Neural progenitor cell (in vitro differentiated cells): ENCODE measurements around the gene MBP. TPM values are rescaled to one million over a fixed set of nuclear protein-coding genes. Genes with fewer than 3 reads are reported as not detected.

ENCODE experiments used
- DNase-seq: peaks from one replicate; pipeline ENCODE4 v3.0.0-alpha.2; 2016; ENCODE audit warnings: low spot score
- H2AFZ ChIP-seq: fragments of 200-600 bp; sonication (generic); replicated peaks from 2 replicates; pipeline ENCODE4 v1.6.1; 2016; ENCODE audit warnings: antibody characterized with exemption
- H3F3A ChIP-seq: fragments of 200-600 bp; sonication (generic); 2 replicates; pipeline ENCODE4 v1.6.1; 2016; ENCODE audit warnings: antibody characterized with exemption, low read depth
- H3K27ac ChIP-seq: fragments of 200-600 bp; sonication (generic); 2 replicates; pipeline ENCODE4 v1.5.1; 2016; ENCODE audit warnings: mild to moderate bottlenecking
- H3K27me3 ChIP-seq: fragments of 200-600 bp; sonication (generic); 2 replicates; pipeline ENCODE4 v1.6.1; 2016; ENCODE audit warnings: mild to moderate bottlenecking, moderate library complexity
- H3K36me3 ChIP-seq: fragments of 200-600 bp; sonication (generic); 2 replicates; pipeline ENCODE4 v1.5.1; 2016
- H3K4me1 ChIP-seq: fragments of 200-600 bp; sonication (generic); 2 replicates; pipeline ENCODE4 v1.6.1; 2016; ENCODE audit warnings: mixed run types
- H3K4me2 ChIP-seq: fragments of 200-600 bp; sonication (generic); 2 replicates; pipeline ENCODE4 v1.6.1; 2016
- H3K4me3 ChIP-seq: fragments of 200-600 bp; sonication (generic); 2 replicates; pipeline ENCODE4 v1.5.1; 2016
- H3K79me2 ChIP-seq: fragments of 200-600 bp; sonication (generic); 2 replicates; pipeline ENCODE4 v1.6.1; 2016; ENCODE audit warnings: low read depth
- H3K9ac ChIP-seq: fragments of 200-600 bp; sonication (generic); 2 replicates; pipeline ENCODE4 v1.6.1; 2016
- H3K9me3 ChIP-seq: fragments of 200-600 bp; sonication (generic); 2 replicates; pipeline ENCODE4 v1.5.1; 2016; ENCODE audit warnings: low read depth
- H4K20me1 ChIP-seq: fragments of 200-600 bp; sonication (generic); 2 replicates; pipeline ENCODE4 v1.6.1; 2016; ENCODE audit warnings: low read depth
- H3K27ac Mint-ChIP-seq: 3 replicates; pipeline ENCODE4 v1.8.0; 2021; ENCODE audit warnings: mixed read lengths
- H3K27me3 Mint-ChIP-seq: 2 replicates; pipeline ENCODE4 v1.8.0; 2022; ENCODE audit warnings: low read depth, mild to moderate bottlenecking, inconsistent platforms, moderate library complexity, mixed read lengths; ENCODE audit not compliant: insufficient read depth
- H3K36me3 Mint-ChIP-seq: 3 replicates; pipeline ENCODE4 v1.8.0; 2021; ENCODE audit warnings: mixed read lengths
- H3K4me1 Mint-ChIP-seq: 3 replicates; pipeline ENCODE4 v1.8.0; 2021; ENCODE audit warnings: mixed read lengths
- H3K4me3 Mint-ChIP-seq: 3 replicates; pipeline ENCODE4 v1.8.0; 2021; ENCODE audit warnings: mild to moderate bottlenecking, moderate library complexity, mixed read lengths
- H3K9me3 Mint-ChIP-seq: 3 replicates; pipeline ENCODE4 v1.8.0; 2020; ENCODE audit warnings: mixed read lengths
- EZH2 ChIP-seq: fragments of 200-600 bp; sonication (generic); IDR thresholded peaks from 2 replicates; pipeline ENCODE4 v1.6.1; 2017; ENCODE audit warnings: antibody characterized with exemption, mild to moderate bottlenecking, moderate library complexity
- EZH2phosphoT487 ChIP-seq: fragments of 200-600 bp; sonication (generic); IDR thresholded peaks from 2 replicates; pipeline ENCODE4 v1.6.1; 2017; ENCODE audit warnings: antibody characterized with exemption
- total RNA-seq: library from RNA; depleted of rRNA; stranded (reverse); fragments of >200 nt; gene quantifications from 2 replicates; pipeline ENCODE4 v1.2.3, GENCODE V29; 2015; ENCODE audit warnings: low replicate concordance
- TF ChIP-seq, protein P1 (sequence below): fragments of 200-600 bp; sonication (generic); IDR thresholded peaks from 2 replicates; pipeline ENCODE4 v1.5.1; 2017; ENCODE audit warnings: antibody characterized with exemption, mild to moderate bottlenecking

MBP gene
- total RNA-seq, 1 donor from 2014 or later, result 0.64 TPM

DNA sequence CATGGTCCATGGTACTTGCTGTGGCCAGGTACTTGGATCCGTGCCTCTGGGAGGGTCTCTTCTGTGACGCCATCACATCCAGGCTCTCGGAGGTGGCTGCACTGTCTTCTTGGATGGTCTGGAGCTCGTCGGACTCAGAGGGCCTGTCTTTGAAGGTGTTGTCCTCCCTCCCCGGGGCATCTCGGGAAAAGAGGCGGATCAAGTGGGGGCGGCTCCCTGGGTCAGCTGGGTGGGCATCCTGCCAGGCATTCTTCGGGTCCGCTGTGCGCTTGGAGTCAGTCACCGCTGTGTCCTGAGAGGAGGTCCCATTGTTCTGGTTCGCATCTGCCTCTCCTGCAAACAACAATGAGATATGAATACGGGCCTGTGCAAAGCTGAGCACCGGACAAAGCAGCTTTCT lies 115.6 kb downstream of the MBP start:
- H3K9ac ChIP-seq, result no peak overlapping the region
- no peaks in the 10 kb centered on the region for H3K9me3 ChIP-seq
- no peaks in the 10 kb centered on the region for H3K79me2 ChIP-seq
- peaks cover 8% of the 10 kb centered on the region for H3K9me3 Mint-ChIP-seq
- H4K20me1 ChIP-seq, result no peaks in the 10 kb centered on the region
- no peak overlapping the region for H3K27ac ChIP-seq
- DNase-seq, result no peak
- no peaks in the 10 kb centered on the region for H3K27me3 ChIP-seq
- H3K36me3 ChIP-seq, result no peaks in the 10 kb centered on the region
- H3K4me3 Mint-ChIP-seq, result no peak overlapping the region
- no peak overlapping the region for H3K4me3 ChIP-seq
- no peaks in the 10 kb centered on the region for H3K4me1 ChIP-seq
- H3K27ac Mint-ChIP-seq, result no peak overlapping the region
- H3K27me3 Mint-ChIP-seq, result peaks cover 2% of the 10 kb centered on the region
- no peak overlapping the region for H2AFZ ChIP-seq
- H3F3A ChIP-seq, result no peaks in the 10 kb centered on the region
- TF ChIP-seq, protein P1, sequence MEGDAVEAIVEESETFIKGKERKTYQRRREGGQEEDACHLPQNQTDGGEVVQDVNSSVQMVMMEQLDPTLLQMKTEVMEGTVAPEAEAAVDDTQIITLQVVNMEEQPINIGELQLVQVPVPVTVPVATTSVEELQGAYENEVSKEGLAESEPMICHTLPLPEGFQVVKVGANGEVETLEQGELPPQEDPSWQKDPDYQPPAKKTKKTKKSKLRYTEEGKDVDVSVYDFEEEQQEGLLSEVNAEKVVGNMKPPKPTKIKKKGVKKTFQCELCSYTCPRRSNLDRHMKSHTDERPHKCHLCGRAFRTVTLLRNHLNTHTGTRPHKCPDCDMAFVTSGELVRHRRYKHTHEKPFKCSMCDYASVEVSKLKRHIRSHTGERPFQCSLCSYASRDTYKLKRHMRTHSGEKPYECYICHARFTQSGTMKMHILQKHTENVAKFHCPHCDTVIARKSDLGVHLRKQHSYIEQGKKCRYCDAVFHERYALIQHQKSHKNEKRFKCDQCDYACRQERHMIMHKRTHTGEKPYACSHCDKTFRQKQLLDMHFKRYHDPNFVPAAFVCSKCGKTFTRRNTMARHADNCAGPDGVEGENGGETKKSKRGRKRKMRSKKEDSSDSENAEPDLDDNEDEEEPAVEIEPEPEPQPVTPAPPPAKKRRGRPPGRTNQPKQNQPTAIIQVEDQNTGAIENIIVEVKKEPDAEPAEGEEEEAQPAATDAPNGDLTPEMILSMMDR, result no peak
- TF ChIP-seq EZH2, result no peak
- TF ChIP-seq EZH2phosphoT487, result no peak
- H3K4me2 ChIP-seq, result no peak overlapping the region
- no peaks in the 10 kb centered on the region for H3K36me3 Mint-ChIP-seq
- peaks cover 9% of the 10 kb centered on the region for H3K4me1 Mint-ChIP-seq

DNA sequence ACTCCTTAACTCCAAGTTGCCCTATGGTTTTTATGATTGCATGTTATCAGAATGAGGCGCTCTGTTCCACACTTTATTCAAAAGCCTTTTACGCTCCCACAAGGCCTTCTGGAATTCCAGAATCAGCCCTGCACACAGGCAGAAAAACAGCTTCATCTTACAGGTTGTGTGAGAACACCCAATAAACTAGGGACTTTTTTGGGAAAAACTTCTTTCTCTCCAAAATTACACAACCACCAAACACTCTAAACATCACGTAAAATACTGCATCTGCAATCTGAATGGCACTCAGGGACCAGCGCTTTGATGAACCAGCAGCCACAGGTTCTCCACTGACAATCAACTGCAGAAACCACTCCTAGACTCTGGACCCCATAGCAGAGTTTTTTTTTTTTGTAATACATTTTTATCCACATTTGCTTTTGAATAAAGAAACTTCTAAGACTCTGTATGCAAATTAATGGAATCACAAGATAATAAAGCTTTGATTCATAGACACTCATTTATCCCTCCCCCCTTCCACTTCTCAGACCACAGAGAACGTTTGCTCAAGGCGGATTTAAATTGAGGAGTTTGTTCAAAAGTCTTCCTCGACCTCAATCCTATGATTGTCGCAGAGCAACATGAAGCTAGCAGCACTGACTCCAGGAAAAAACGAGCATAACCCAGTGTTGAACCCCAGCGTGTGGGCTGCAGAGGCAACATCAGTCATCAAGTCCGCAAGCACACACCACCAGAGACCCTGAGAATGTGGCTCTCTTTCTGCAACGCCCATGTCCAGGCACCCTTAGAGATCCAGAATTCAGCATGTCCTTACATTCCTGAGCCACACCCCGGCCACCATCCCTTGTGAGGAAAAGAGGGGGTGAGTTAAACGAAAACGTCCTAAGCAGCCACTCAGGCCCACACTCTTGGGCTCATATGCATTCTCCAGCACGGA lies 116.5 kb downstream of the MBP start:
- no peaks in the 10 kb centered on the region for H3K36me3 Mint-ChIP-seq
- peaks cover 9% of the 10 kb centered on the region for H3K4me1 Mint-ChIP-seq
- Histone ChIP-seq H3K4me1 (no peaks in the 10 kb centered on the region), H3K4me2 (no peak overlapping the region), H3K27ac (no peak overlapping the region), H3F3A (no peaks in the 10 kb centered on the region), H3K9ac (no peak overlapping the region), H2AFZ (no peak overlapping the region), H3K27me3 (no peaks in the 10 kb centered on the region), H3K36me3 (no peaks in the 10 kb centered on the region), H3K79me2 (no peaks in the 10 kb centered on the region), H3K4me3 (no peak overlapping the region), H4K20me1 (no peaks in the 10 kb centered on the region), H3K9me3 (no peaks in the 10 kb centered on the region)
- H3K4me3 Mint-ChIP-seq, result no peak overlapping the region
- TF ChIP-seq, protein P1, result no peak
- TF ChIP-seq EZH2 (no peak), EZH2phosphoT487 (no peak)
- H3K9me3 Mint-ChIP-seq, result peaks cover 8% of the 10 kb centered on the region
- DNase-seq, result no peak
- H3K27ac Mint-ChIP-seq, result no peak overlapping the region
- H3K27me3 Mint-ChIP-seq, result peaks cover 5% of the 10 kb centered on the region

DNA sequence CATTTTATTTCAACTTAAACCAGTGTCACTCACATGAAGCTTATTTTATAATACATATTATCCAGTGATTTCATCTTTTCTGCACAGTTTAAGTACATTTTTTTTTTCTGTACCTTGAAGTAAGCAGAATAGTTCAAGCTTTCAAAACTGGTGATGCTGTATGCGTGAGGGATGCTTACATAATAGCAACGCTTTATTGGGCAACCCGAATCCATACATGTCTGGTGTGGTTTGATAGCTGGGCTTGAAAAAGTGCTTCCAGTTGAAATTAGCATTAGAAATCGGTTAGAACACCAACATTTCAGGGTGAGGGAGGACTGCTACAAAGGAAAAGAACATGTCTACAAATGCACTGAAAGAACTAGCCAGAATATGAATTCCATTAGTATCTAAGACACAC lies 117.4 kb downstream of the MBP start:
- Histone ChIP-seq H4K20me1 (no peaks in the 10 kb centered on the region), H3K4me2 (no peak overlapping the region), H3K79me2 (no peaks in the 10 kb centered on the region), H3K4me3 (no peak overlapping the region), H3K36me3 (no peaks in the 10 kb centered on the region), H3K27ac (no peak overlapping the region), H3K9ac (no peak overlapping the region), H3K4me1 (no peaks in the 10 kb centered on the region), H3K27me3 (no peaks in the 10 kb centered on the region), H3F3A (no peaks in the 10 kb centered on the region), H3K9me3 (no peaks in the 10 kb centered on the region), H2AFZ (no peak overlapping the region)
- Mint-ChIP-seq H3K4me3 (no peak overlapping the region), H3K9me3 (peaks cover 8% of the 10 kb centered on the region), H3K27ac (no peak overlapping the region), H3K27me3 (peaks cover 5% of the 10 kb centered on the region), H3K36me3 (no peaks in the 10 kb centered on the region), H3K4me1 (peaks cover 9% of the 10 kb centered on the region)
- TF ChIP-seq, protein P1, result no peak
- TF ChIP-seq EZH2 (no peak), EZH2phosphoT487 (no peak)
- DNase-seq, result no peak
